GM12892 (cell line): ENCODE measurements around the gene RGS7BP.

Source experiments
- POLR2A ChIP-seq: IDR thresholded peaks from 2 replicates; pipeline ENCODE4 v1.6.1; 2011; ENCODE audit warnings: low read depth, low read length, control low read depth
- POLR2AphosphoS5 ChIP-seq: IDR thresholded peaks from 2 replicates; pipeline ENCODE4 v1.6.1; 2011; ENCODE audit warnings: low read depth, low read length, control low read depth
- TAF1 ChIP-seq: IDR thresholded peaks from 2 replicates; pipeline ENCODE4 v1.6.1; 2011; ENCODE audit warnings: low read depth, mild to moderate bottlenecking, control low read depth, low read length, borderline replicate concordance

DNA sequence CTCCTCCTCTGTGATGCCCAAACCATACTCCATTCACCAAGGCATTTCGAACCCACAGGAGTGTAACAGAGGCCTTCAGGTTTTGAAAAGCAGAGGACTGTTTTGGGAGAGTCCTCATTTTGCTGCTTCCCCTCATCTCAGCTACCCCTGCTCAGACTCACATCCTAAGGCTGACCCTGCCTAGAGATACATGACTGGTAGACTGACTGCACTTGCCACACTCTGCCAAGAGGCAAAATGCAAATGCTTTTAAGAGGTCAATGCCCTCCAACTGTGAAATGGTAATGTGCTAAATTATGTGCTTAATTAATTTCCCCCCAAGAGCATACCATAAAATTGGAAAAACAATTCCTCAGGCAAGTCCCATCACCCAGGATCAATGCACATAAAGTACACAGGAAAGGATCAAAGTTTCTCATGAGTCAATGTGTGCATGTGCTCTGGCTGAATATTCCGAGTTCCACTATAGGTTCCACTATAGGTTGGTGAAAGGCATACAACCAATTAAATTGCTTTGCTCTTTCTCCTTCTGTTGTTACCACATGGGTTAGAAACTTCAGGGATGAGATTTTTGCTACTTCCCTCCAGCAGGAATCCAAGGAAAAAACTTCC, 87.0 kb downstream of the RGS7BP start:
- TF ChIP-seq POLR2A (no peak), POLR2AphosphoS5 (no peak), TAF1 (no peak)
